IMR-90 (cell line): ENCODE measurements around the gene ENPP7. TPM values are rescaled to one million over a fixed set of nuclear protein-coding genes. Genes with fewer than 3 reads are reported as not detected.

Source experiments
- ATAC-seq: fragments of 200-7000 bp; cut with Tn5 transposase; 2 replicates; pipeline ENCODE4 v1.9.1; 2020; ENCODE audit warnings: low read depth, mild to moderate bottlenecking, moderate library complexity
- BruUV-seq: library from RNA; stranded (reverse); fragments of 400-500 nt; replicated peaks from 2 replicates; lab custom pipeline; 2021; lab: Mats Ljungman, UMichigan
- CTCF ChIA-PET: fragments of 300-600 bp; formaldehyde crosslinking; extraction: SDS; loops from one replicate; lab custom pipeline; 2021; ENCODE audit warnings: antibody characterized with exemption; lab: Yijun Ruan, JAX
- POLR2A ChIA-PET: fragments of 300-600 bp; sonication (Branson Sonifier 250); formaldehyde crosslinking; loops from one replicate; lab custom pipeline; 2022; ENCODE audit warnings: antibody characterized with exemption; ENCODE audit not compliant: unreplicated experiment; lab: Charles Lee
- DNase-seq: peaks from one replicate; pipeline ENCODE4 v3.0.0; 2013
- H2AFZ ChIP-seq: replicated peaks from 2 replicates; pipeline ENCODE3; 2013; ENCODE audit warnings: low read length, mild to moderate bottlenecking; ENCODE audit not compliant: poor library complexity
- H2AK5ac ChIP-seq: 2 replicates; pipeline ENCODE4 v1.6.1; 2013; ENCODE audit warnings: low read depth, low read length, inconsistent platforms
- H2AK9ac ChIP-seq: replicated peaks from 2 replicates; pipeline ENCODE3; 2013; ENCODE audit warnings: mild to moderate bottlenecking, low read depth, low read length, moderate library complexity; ENCODE audit not compliant: poor library complexity
- H2BK120ac ChIP-seq: 2 replicates; pipeline ENCODE4 v1.6.1; 2013; ENCODE audit warnings: low read depth, low read length, inconsistent platforms
- H2BK15ac ChIP-seq: 3 replicates; pipeline ENCODE4 v1.6.1; 2013; ENCODE audit warnings: low read depth, low read length, inconsistent platforms
- H2BK20ac ChIP-seq: 2 replicates; pipeline ENCODE4 v1.6.1; 2013; ENCODE audit warnings: low read depth, mild to moderate bottlenecking, inconsistent platforms, low read length, moderate library complexity
- H2BK5ac ChIP-seq: 2 replicates; pipeline ENCODE4 v1.6.1; 2013; ENCODE audit warnings: mild to moderate bottlenecking, low read depth, low read length, inconsistent platforms; ENCODE audit not compliant: poor library complexity, severe bottlenecking
- H3K14ac ChIP-seq: replicated peaks from 2 replicates; pipeline ENCODE4 v1.6.1; 2013; ENCODE audit warnings: low read depth, low read length, inconsistent platforms
- H3K18ac ChIP-seq: 2 replicates; pipeline ENCODE4 v1.6.1; 2013; ENCODE audit warnings: low read depth, low read length, control low read depth
- H3K23ac ChIP-seq: 2 replicates; pipeline ENCODE4 v1.6.1; 2013; ENCODE audit warnings: low read depth, low read length, inconsistent platforms
- H3K27ac ChIP-seq: 2 replicates; pipeline ENCODE4 v1.5.1; 2013; ENCODE audit warnings: mild to moderate bottlenecking, control low read depth, low read length; ENCODE audit not compliant: insufficient read depth
- H3K27me3 ChIP-seq: 2 replicates; pipeline ENCODE4 v1.6.1; 2013; ENCODE audit warnings: low read length; ENCODE audit not compliant: control insufficient read depth, insufficient read depth
- H3K36me3 ChIP-seq: 2 replicates; pipeline ENCODE4 v1.6.1; 2013; ENCODE audit warnings: low read length, mixed read lengths; ENCODE audit not compliant: control insufficient read depth, insufficient read depth
- H3K4ac ChIP-seq: 2 replicates; pipeline ENCODE4 v1.6.1; 2013; ENCODE audit warnings: low read depth, low read length, inconsistent platforms
- H3K4me1 ChIP-seq: 2 replicates; pipeline ENCODE4 v1.6.1; 2013; ENCODE audit warnings: low read length, mixed read lengths; ENCODE audit not compliant: control insufficient read depth, insufficient read depth
- H3K4me2 ChIP-seq: 2 replicates; pipeline ENCODE4 v1.6.1; 2013; ENCODE audit warnings: low read depth, mild to moderate bottlenecking, control low read depth, low read length, moderate library complexity
- H3K4me3 ChIP-seq: 2 replicates; pipeline ENCODE4 v1.5.1; 2013; ENCODE audit warnings: low read depth, mild to moderate bottlenecking, control low read depth, low read length, moderate library complexity; ENCODE audit not compliant: insufficient read depth
- H3K56ac ChIP-seq: 2 replicates; pipeline ENCODE4 v1.6.1; 2013; ENCODE audit warnings: low read length, inconsistent platforms; ENCODE audit not compliant: insufficient read depth; ENCODE audit errors: extremely low read depth
- H3K79me1 ChIP-seq, 2 experiments: 2 replicates each; pipeline ENCODE4 v1.6.1; 2013; ENCODE audit warnings: low read length in 2 of 2, inconsistent platforms in 1 of 2, low read depth in 1 of 2
- H3K9ac ChIP-seq: 2 replicates; pipeline ENCODE4 v1.6.1; 2013; ENCODE audit warnings: low read depth, low read length, control low read depth
- H3K9me1 ChIP-seq: 2 replicates; pipeline ENCODE4 v1.6.1; 2013; ENCODE audit warnings: low read length, inconsistent platforms; ENCODE audit not compliant: insufficient read depth
- H3K9me3 ChIP-seq: 2 replicates; pipeline ENCODE4 v1.6.1; 2013; ENCODE audit warnings: low read length; ENCODE audit not compliant: control insufficient read depth, insufficient read depth
- H4K20me1 ChIP-seq: 2 replicates; pipeline ENCODE4 v1.6.1; 2013; ENCODE audit warnings: low read length, inconsistent platforms; ENCODE audit not compliant: insufficient read depth
- H4K5ac ChIP-seq: 2 replicates; pipeline ENCODE4 v1.6.1; 2013; ENCODE audit warnings: mild to moderate bottlenecking, low read depth, low read length, control low read depth
- H4K8ac ChIP-seq, 2 experiments: 2 replicates each; pipeline ENCODE4 v1.6.1; 2013; ENCODE audit warnings: low read depth in 2 of 2, low read length in 2 of 2, control low read depth in 1 of 2, inconsistent platforms in 1 of 2
- H4K91ac ChIP-seq: 2 replicates; pipeline ENCODE4 v1.6.1; 2013; ENCODE audit warnings: low read depth, low read length, inconsistent platforms; ENCODE audit not compliant: insufficient read depth
- BHLHE40 ChIP-seq: fragments of 150-350 bp; IDR thresholded peaks from 2 replicates; pipeline ENCODE4 v1.6.1; 2016; ENCODE audit warnings: mild to moderate bottlenecking, low read depth, low read length
- CEBPB ChIP-seq: IDR thresholded peaks from 2 replicates; pipeline ENCODE4 v1.6.1; 2012; ENCODE audit warnings: low read depth, low read length, improper control_type of control experiment
- CHD1 ChIP-seq: IDR thresholded peaks from 2 replicates; pipeline ENCODE4 v1.6.1; 2012; ENCODE audit warnings: low read depth, low read length, improper control_type of control experiment
- CTCF ChIP-seq: conservative IDR thresholded peaks from 2 replicates; pipeline ENCODE4 v1.5.1; 2012; ENCODE audit warnings: mild to moderate bottlenecking, low read depth, low read length, improper control_type of control experiment
- MAZ ChIP-seq: IDR thresholded peaks from 2 replicates; pipeline ENCODE4 v1.6.1; 2012; ENCODE audit warnings: low read depth, mild to moderate bottlenecking, low read length, improper control_type of control experiment, moderate library complexity, borderline replicate concordance
- RCOR1 ChIP-seq: IDR thresholded peaks from 2 replicates; pipeline ENCODE4 v1.6.1; 2012; ENCODE audit warnings: mild to moderate bottlenecking, low read length, improper control_type of control experiment; ENCODE audit not compliant: insufficient replicate concordance
- USF2 ChIP-seq: fragments of 150-350 bp; IDR thresholded peaks from 2 replicates; pipeline ENCODE4 v1.6.1; 2017; ENCODE audit warnings: mild to moderate bottlenecking, antibody characterized with exemption, low read length, low read depth
- WGBS, 2 experiments: methylation state at CpG; one replicate each; pipeline versions ENCODE4 v1.1.5 to v1.1.7; 2013; ENCODE audit warnings: missing lambda C conversion rate in 2 of 2; ENCODE audit not compliant: insufficient read length in 1 of 2; ENCODE audit errors: extremely low coverage in 2 of 2; 5-methylcytosine and 5-hydroxymethylcytosine counted together
- dilution Hi-C: fragments of 300-500 bp; cut with HindIII; formaldehyde crosslinking; loops from one replicate; pipeline ENCODE4 v1.14.3; 2018; ENCODE audit warnings: low sequenced_read_pairs; ENCODE audit not compliant: unreplicated experiment
- in situ Hi-C: fragments of 300-500 bp; cut with MboI; formaldehyde crosslinking; loops from 3 replicates; pipeline ENCODE4 v1.14.3; 2019; ENCODE audit warnings: low sequenced_read_pairs, inconsistent platforms, mixed read lengths
- intact Hi-C: fragments of 100-400 bp; cut with micrococcal nuclease; formaldehyde crosslinking; loops from 2 replicates; pipeline ENCODE4 v1.10.0; 2022
- polyA plus RNA-seq, 3 experiments: library from polyadenylated mRNA; depleted of rRNA; stranded (reverse); fragments of >200 nt; gene quantifications; 2 replicates each; pipeline ENCODE4 v1.2.3, GENCODE V29; 2012; ENCODE audit warnings: low replicate concordance in 1 of 3
- total RNA-seq: library from RNA; depleted of rRNA; stranded (reverse); fragments of >200 nt; gene quantifications from 2 replicates; pipeline ENCODE4 v1.2.3, GENCODE V29; 2012

Gene ENPP7
- total and polyA plus RNA-seq, 2 of the 4 experiments (the other 2 are of a cell fraction) = not detected

GRCh38 chr17:79749156-79749815 is 18.5 kb downstream of the ENPP7 start:
- ATAC-seq = peak; percentile 55
- no TSS peak for BruUV-seq
- no peak overlapping the region for H2AK5ac ChIP-seq

More at GRCh38 chr17:79749156-79749815, 18.5 kb downstream of the ENPP7 start:
- H3K9me3 ChIP-seq = no peaks in the 10 kb centered on the region
- POLR2A ChIA-PET = no interaction called here
- no peak overlapping the region for H4K8ac ChIP-seq
- DNase-seq = peak; percentile 73
- no peaks in the 10 kb centered on the region for H3K36me3 ChIP-seq
- H3K79me1 ChIP-seq = no peaks in the 10 kb centered on the region
- H2BK20ac ChIP-seq = no peak overlapping the region
- in situ Hi-C loops (loop anchor here (5.0 kb wide), 1 partner anchor 238 kb away; no protein-coding TSS in a partner anchor), dilution Hi-C loops (no loop called here), intact Hi-C loops (loop anchor here (5.0 kb wide), 1 partner anchor 88 kb away; the partner anchor contains the start of gene CBX4)
- no peak overlapping the region for H2AK9ac ChIP-seq
- H4K20me1 ChIP-seq = no peaks in the 10 kb centered on the region
- no peak overlapping the region for H3K9ac ChIP-seq
- no peak overlapping the region for H3K23ac ChIP-seq
- TF ChIP-seq CHD1 (no peak), CTCF (no peak), BHLHE40 (peak; percentile 45; the same call in 1 of the 2 replicates), MAZ (no peak), USF2 (0 out of 2 replicates have a peak, but pooled peaks have one; percentile 4), RCOR1 (no peak), CEBPB (peak; percentile 24; the same call in 1 of the 2 replicates)
- no peak overlapping the region for H4K5ac ChIP-seq
- H2BK15ac ChIP-seq = no peak overlapping the region
- H3K4me3 ChIP-seq = no peak overlapping the region
- H3K4me1 ChIP-seq = peaks cover 3% of the 10 kb centered on the region; the same call in 1 of the 2 replicates
- H3K4me2 ChIP-seq = peak overlapping the region; percentile 28; the same call in 1 of the 2 replicates
- H2BK5ac ChIP-seq = no peak overlapping the region
- H3K27ac ChIP-seq = no peak overlapping the region
- no peaks in the 10 kb centered on the region for H3K9me1 ChIP-seq
- H2BK120ac ChIP-seq = no peak overlapping the region
- H2AFZ ChIP-seq = no peak overlapping the region
- H4K91ac ChIP-seq = no peak overlapping the region
- H3K27me3 ChIP-seq = peaks cover 49% of the 10 kb centered on the region
- H3K14ac ChIP-seq = no peak overlapping the region
- no CpG with 5 or more reads among the region's 3 CpGs for WGBS, 2 experiments
- CTCF ChIA-PET = interaction anchor here (0.6 kb wide), 1 partner anchor 151 kb away, joined by 4 read pairs; no protein-coding TSS in a partner anchor
- no peak overlapping the region for H3K56ac ChIP-seq
- H3K18ac ChIP-seq = no peak overlapping the region
- H3K4ac ChIP-seq = no peak overlapping the region
